ENCODE measurements around the gene CRHBP.
"Not testable (repeated sequence)": the region's sequence is repeated elsewhere in the genome, so short reads cannot be mapped to it uniquely, and the experiment has no call there.

Gene CRHBP

GRCh38 chr5:76960004-76960625, 7.3 kb downstream of the CRHBP start:
- DNase-seq = no peak

DNA sequence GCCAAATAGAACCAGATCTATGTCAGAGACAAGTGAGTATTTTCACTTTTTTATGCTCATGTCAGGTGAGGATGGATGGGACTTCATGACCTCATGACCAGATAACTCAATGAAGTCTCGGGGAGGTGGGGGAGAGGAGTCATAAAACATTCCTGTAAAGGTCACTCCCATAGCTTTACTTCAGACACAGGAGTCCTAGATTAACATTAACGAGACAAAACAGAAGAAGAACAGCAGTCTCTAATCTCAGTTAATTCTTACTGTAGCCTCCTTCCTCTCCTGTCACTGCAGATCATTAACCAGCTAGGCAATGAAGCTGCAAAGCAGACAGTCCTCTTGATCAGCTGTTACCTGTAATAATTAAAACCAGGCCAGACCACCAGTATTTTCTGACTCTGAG, 11.2 kb downstream of the CRHBP start:
- no peak for DNase-seq

DNA sequence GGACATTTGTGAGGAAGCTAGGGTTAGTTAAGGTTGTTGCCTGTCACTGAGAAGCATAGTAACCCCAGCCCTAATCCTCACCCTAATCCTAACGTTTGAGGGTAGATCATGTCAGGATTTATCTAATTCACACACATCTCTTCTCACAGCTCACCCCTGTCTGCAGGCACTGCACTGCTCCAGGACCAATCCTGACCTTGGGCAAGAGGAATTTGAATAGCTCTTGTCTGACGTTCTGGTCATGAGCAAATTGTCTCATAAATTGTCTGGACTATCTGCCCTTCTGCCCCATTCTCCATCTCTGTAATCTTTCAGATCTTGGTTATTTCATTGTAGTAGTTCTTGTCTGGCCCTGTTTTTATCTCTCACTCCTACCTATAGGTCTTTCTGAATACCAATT, 18.7 kb downstream of the CRHBP start:
- DNase-seq = no peak

- DNase-seq = no peak
Observed at GRCh38 chr5:76972689-76973088, 19.8 kb downstream of the CRHBP start.

GRCh38 chr5:76974785-76975184, 21.9 kb downstream of the CRHBP start:
- no peak for DNase-seq

- no peak for DNase-seq
Observed at GRCh38 chr5:76978869-76979268, 26.0 kb downstream of the CRHBP start.

DNA sequence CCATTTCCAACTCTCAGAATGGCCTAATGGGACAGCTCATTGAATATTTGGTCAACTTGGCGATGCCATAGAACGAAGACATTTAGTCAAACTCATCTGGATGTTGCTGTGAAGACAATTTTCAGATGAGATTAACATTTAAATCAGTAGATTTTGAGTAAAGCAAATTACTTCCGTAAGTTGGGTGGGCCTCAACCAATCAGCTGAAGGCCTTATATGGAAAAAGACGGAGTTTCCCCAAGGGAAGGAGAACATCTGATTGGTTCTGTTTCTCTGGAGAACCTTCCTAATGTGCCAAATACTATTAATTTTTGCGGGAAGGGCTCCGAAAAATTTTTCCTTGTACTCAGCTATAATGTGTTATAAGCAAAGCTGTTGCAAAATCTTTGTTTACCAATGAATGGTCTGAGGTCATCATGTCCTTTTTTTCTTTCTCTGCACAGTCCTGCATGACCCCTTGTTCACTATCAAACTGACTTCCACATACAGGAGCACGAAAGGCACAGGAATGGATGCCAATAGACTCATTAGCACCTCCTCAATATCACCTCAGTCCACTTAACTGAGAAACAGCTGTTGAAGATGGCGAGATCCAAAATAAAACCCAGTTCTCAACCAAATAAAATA, 27.8 kb downstream of the CRHBP start:
- no peak for DNase-seq

DNA sequence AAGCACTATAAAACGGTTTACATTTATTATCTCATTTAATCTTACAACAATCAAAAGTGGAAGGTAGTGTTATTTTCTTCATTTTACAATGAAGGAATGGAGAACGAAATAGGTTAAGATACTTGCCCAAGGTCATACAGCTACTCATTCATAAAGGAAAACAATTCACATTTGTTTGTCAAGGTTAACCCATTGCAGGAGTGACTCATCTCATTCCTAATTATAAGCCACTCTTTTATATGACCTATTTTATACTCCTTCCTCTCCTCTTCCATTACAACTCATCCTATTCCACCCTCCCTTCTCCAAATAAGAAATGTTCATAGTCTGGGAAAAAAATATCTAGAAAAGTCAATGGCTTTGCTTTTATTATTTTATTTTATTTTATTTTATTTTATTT, 29.6 kb downstream of the CRHBP start:
- no peak for DNase-seq

DNA sequence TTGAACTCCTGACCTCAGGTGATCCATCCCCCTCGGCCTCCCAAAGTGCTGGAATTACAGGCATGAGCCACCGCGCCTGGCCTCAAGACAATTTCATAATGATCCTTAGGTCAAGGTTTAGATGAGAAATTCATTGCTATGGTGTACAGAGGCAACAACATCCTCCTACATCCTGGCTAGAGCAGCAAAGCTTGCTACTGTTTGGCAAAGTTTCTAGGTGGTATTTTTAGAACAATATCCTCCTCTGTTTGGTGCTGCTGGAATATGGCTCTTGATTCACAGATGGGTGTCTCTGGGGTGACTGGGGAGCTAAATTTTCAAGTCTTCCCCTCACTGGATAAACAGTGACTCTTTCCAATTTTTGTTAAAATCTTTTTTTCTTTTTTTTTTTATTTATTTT, 30.6 kb downstream of the CRHBP start:
- no peak for DNase-seq

GRCh38 chr5:76986825-76987526, 34.1 kb downstream of the CRHBP start:
- DNase-seq = no peak

DNA sequence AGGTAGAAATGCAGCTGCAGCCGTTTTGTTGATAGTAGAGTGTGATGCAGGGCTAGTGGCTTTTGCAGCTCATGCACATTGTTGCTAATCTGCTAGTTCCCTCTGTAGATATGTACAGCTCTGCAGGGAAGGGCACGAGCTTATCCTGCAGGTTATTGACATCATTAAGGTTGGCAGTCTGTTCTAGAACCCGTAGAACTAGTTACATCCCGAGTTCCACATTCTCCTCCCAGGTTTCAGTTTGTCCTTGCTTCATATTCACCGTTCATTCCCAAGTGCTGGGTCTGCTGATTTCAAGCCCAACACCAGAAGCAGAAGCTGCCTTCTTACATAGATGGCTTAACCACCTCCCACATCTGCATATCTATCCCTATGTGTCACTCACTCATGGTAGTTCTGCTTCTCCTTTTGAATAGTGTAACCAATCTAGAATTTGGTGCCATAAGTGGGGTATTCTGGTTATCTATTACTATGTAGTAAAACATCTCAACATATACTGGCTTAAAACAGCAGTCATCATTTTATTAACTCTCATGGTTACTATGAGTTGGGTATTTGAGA, 38.1 kb downstream of the CRHBP start:
- DNase-seq = no peak

DNA sequence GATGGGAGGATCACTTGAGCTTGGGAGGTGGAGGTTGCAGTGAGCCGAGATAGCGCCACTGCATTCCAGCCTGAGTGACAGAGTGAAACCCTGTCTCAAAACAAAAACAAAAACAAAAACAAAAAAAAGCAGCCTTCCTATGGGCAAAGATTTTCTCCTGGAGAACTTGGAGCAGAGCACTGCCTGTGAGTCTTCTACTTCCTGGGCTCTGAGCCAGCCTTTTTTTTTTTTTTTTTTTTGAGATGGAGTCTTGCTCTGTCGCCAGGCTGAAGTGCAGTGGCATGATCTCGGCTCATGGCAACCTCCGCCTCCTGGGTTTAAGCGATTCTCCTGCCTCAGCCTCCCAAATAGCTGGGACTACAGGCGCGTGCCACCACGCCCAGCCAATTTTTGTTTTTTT, 40.6 kb downstream of the CRHBP start:
- DNase-seq = not testable (repeated sequence)

GRCh38 chr5:76994337-76994736, 41.5 kb downstream of the CRHBP start:
- DNase-seq = no peak

- not testable (repeated sequence) for DNase-seq
Observed at GRCh38 chr5:76998251-76998650, 45.4 kb downstream of the CRHBP start.

DNA sequence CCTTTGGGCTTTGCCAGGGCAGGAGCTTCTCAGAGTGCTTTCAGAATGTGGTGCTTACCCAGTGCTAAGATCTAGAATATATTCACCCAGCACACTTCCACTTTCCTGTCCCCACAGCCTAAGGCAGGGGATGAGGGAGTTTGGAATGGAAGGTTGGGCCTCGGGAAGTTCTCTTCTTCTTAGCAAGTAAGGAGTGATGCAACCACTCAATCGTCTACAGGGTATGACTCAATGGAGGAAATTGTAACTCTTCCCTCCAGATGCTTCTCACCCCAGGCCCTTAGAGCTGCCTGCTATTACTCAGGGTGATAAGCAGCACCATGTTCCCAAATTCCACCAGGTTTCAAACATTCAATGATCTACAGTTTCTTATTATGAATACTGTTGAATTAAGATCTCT, 46.6 kb downstream of the CRHBP start:
- no peak for DNase-seq

GRCh38 chr5:77003246-77003645, 50.4 kb downstream of the CRHBP start:
- no peak for DNase-seq

- DNase-seq = no peak
Observed at GRCh38 chr5:77006124-77006523, 53.3 kb downstream of the CRHBP start.

- DNase-seq = no peak
Observed at GRCh38 chr5:77008413-77008812, 55.6 kb downstream of the CRHBP start.

DNA sequence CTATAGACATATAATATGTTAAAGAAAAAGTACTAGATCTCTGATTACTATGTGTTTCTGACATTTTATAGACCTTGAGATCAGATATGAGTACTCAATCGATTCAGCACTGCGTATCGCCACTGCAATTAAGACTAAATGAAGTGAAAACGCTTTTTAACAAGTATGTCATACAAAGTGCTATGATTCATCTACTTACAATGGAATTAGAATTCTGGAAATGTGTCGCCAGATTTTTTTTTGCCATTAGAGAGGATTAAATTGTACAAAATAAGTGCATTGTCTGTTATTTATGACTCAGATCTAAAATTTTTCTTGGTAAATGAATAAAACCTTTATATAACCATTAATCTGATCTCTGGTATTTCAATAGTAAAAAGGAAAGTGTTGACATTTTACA, 57.4 kb downstream of the CRHBP start:
- DNase-seq = no peak

GRCh38 chr5:77011498-77011897, 58.7 kb downstream of the CRHBP start:
- no peak for DNase-seq

- DNase-seq = no peak
Observed at GRCh38 chr5:77012601-77013000, 59.8 kb downstream of the CRHBP start.

DNA sequence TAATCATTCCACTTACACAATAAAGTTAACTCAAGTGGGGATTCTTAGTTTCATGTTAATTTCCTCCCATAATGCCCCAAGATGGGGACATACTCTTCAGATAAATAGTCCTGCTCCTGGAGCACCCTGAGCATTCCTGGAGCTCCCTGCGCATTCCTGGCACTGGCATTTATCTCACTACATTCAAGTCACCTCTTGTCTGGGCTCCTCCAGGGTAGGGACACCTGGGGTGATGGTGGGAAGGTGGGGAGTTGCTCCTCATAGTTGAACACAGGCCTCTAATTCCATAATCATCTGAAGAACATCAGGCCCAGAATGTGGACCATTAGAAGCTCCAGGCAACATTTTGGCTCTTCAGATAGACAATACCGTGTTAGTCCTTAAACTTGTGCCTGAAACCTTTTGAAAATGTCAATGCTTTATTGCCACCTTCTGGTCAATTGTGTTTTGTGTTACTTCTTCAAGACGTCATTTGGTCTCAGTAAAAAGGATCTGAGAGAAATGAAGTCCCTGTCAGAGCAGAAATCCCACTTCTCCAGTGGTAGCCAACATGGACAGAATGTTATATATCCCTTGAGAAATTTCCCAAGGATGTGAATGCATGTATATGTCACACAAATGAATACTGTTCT, 63.2 kb downstream of the CRHBP start:
- no peak for DNase-seq

GRCh38 chr5:77016962-77017361, 64.1 kb downstream of the CRHBP start:
- no peak for DNase-seq

GRCh38 chr5:77017668-77018067, 64.8 kb downstream of the CRHBP start:
- DNase-seq = no peak

All from CD4-positive, alpha-beta T cell treated with Interleukin-17A for 4 hours (primary cell).